Thoracic aorta (tissue), 2 donors: ENCODE data around the gene ANKFN1. TPM values are rescaled to one million over a fixed set of nuclear protein-coding genes. Genes with fewer than 3 reads are reported as not detected.

Source experiments
- ATAC-seq: fragments of 150-250 bp; one replicate; pipeline ENCODE4 v1.8.0; 2017; ENCODE audit warnings: low read depth; ENCODE audit not compliant: insufficient number of reproducible peaks, low FRiP score
- DNase-seq: peaks from one replicate; pipeline ENCODE4 v3.0.0-alpha.2; 2020; ENCODE audit warnings: low spot score
- H3K27ac ChIP-seq, 2 donors: fragments of 200-600 bp; sonication (generic); 1 replicate in 1 of 2; 2 replicates in 1 of 2; pipeline ENCODE4 v1.5.1; 2016; ENCODE audit warnings: mild to moderate bottlenecking in 2 of 2, moderate library complexity in 2 of 2
- H3K27me3 ChIP-seq: fragments of 200-600 bp; sonication (generic); replicated peaks from 2 replicates; pipeline ENCODE4 v1.6.0; 2016; ENCODE audit warnings: mild to moderate bottlenecking; ENCODE audit not compliant: insufficient read depth
- H3K36me3 ChIP-seq: fragments of 200-600 bp; sonication (generic); one replicate; pipeline ENCODE4 v1.5.1; 2016
- H3K4me1 ChIP-seq, 2 donors: fragments of 200-600 bp; sonication (generic); 1 replicate in 1 of 2; 2 replicates in 1 of 2; pipeline versions ENCODE4 v1.5.1 to v1.6.0; 2016; ENCODE audit warnings: low read depth in 2 of 2, mild to moderate bottlenecking in 1 of 2; ENCODE audit not compliant: control insufficient read depth in 1 of 2
- H3K4me3 ChIP-seq: fragments of 200-600 bp; sonication (generic); 2 replicates; pipeline ENCODE4 v1.5.1; 2016; ENCODE audit warnings: mild to moderate bottlenecking
- H3K9me3 ChIP-seq: fragments of 200-600 bp; sonication (generic); 2 replicates; pipeline ENCODE4 v1.5.1; 2016
- total RNA-seq, 2 donors: library from RNA; depleted of rRNA; stranded (reverse); fragments of >200 nt; gene quantifications; one replicate each; pipeline versions ENCODE4 v1.1.0 to v1.2.3, GENCODE V29; 2016
- TF ChIP-seq, protein P1 (sequence below): fragments of 200-600 bp; sonication (generic); IDR thresholded peaks from one replicate; pipeline ENCODE4 v1.5.1; 2019; ENCODE audit warnings: antibody characterized with exemption

The ANKFN1 gene
- total RNA-seq, 2 donors from 2014 or later: 0.68 TPM; not detected in 1

DNA sequence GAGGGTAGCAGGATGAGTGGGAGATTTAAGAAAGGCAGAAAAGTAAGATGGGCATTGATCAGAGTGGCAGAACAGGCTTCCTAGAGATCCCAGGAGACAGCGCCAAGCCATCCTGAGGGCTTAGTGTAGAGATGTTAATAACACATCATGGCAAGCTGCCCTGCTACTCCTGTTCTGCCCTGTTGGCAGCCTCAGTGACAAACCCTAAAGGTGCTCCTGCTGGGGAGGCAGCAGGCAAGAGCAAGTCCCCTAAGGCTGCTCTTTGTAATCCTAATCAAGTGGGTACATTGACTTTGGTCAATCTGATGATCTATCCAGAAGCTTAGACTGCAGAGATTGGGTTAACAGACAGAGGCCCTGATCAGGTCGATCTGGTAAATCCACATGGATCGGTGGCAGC lies 16.3 kb downstream of the ANKFN1 start:
- H3K4me3 ChIP-seq: no peak overlapping the region
- no peak for DNase-seq
- H3K4me1 ChIP-seq: no peaks in the 10 kb centered on the region
- no peak overlapping the region for H3K27ac ChIP-seq
- H3K9me3 ChIP-seq: no peaks in the 10 kb centered on the region
- TF ChIP-seq, protein P1, sequence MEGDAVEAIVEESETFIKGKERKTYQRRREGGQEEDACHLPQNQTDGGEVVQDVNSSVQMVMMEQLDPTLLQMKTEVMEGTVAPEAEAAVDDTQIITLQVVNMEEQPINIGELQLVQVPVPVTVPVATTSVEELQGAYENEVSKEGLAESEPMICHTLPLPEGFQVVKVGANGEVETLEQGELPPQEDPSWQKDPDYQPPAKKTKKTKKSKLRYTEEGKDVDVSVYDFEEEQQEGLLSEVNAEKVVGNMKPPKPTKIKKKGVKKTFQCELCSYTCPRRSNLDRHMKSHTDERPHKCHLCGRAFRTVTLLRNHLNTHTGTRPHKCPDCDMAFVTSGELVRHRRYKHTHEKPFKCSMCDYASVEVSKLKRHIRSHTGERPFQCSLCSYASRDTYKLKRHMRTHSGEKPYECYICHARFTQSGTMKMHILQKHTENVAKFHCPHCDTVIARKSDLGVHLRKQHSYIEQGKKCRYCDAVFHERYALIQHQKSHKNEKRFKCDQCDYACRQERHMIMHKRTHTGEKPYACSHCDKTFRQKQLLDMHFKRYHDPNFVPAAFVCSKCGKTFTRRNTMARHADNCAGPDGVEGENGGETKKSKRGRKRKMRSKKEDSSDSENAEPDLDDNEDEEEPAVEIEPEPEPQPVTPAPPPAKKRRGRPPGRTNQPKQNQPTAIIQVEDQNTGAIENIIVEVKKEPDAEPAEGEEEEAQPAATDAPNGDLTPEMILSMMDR: no peak
- ATAC-seq: no peak
- H3K36me3 ChIP-seq: no peaks in the 10 kb centered on the region
- H3K27me3 ChIP-seq: no peaks in the 10 kb centered on the region

DNA sequence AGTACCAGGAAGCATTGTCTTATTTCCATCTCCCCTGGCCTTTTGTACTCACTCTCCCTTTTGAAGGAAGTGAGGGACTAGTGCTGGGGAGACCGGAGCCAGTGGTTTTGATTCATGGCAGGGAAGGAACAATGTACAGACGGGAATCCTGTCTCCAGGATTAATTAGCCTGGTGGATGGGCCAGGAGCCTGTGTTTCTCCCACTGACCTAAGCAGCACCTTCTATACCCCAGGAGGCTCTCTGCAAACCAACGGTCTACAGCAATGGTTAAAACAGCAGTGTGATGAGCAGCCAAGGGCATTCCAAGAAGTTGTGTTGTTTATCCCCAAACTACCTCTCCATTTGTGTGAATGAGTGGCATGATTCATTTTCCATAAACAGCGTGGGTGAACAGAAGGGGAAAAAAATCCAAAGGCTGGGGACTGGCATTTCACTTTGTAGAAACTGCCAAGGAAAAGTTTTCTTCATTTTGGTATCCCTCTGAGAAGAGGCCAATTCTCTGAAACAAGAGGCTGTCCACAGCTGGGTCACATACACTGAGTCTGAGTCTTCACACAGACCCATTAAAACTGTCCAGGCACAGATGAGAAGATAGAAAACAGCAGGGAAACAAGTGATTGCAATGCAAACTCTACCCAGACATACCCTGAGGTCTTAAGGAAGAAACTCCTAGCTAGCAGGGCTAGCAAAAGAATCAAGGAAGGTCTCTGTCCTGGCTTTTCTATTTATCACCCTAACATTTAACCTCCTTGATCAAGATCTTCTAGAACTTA lies 18.1 kb downstream of the ANKFN1 start:
- no peak overlapping the region for H3K27ac ChIP-seq
- no peak overlapping the region for H3K4me3 ChIP-seq
- H3K9me3 ChIP-seq: no peaks in the 10 kb centered on the region
- no peaks in the 10 kb centered on the region for H3K4me1 ChIP-seq
- no peaks in the 10 kb centered on the region for H3K27me3 ChIP-seq
- DNase-seq (no peak), ATAC-seq (no peak)
- TF ChIP-seq, protein P1: no peak
- no peaks in the 10 kb centered on the region for H3K36me3 ChIP-seq

DNA sequence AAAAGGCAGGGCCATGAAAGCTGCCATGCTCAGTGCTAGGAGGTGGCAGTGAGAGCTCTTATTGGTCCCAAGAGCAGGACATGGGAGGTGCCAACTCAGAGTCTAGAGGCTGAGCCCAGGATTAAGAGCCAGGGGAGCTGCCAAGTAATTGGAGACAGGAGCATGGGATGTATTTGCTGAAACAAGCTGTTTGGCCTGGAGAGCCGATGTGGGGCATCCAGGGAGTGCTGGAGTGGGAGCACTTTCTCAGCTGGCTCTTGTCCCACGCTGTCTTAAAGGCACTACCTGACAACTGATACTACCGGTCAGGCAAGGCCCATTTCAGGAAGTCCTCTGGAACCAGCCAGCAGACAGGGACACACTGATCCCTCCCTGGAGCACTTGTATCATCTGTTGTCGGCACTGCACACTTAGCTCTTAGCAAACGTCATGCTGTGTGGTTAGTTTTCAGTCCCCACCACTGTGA lies 19.3 kb downstream of the ANKFN1 start:
- Histone ChIP-seq H3K4me1 (no peaks in the 10 kb centered on the region), H3K4me3 (no peak overlapping the region), H3K27me3 (no peaks in the 10 kb centered on the region), H3K27ac (no peak overlapping the region), H3K36me3 (no peaks in the 10 kb centered on the region), H3K9me3 (no peaks in the 10 kb centered on the region)
- DNase-seq: no peak
- TF ChIP-seq, protein P1: no peak
- ATAC-seq: no peak

DNA sequence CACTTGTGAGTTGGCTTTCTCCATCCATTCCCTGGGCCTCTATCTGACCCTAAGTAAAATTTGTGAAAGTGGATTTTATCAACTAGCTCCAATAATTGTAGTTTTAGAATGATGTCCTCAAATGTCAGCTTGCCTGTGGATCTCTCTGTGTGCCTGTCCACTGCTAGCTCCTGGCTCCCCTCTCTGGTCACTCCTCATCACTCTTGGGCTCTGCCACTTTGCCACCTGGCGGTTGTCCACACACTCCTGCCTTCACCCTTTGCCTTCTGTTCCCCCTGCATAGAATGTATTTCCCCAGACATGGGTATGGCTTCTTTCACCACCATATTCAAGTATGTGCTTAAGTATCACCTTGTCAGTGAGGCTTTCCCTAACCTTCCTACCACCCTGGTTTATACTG lies 19.8 kb downstream of the ANKFN1 start:
- TF ChIP-seq, protein P1: no peak
- Histone ChIP-seq H3K9me3 (no peaks in the 10 kb centered on the region), H3K36me3 (no peaks in the 10 kb centered on the region), H3K27ac (no peak overlapping the region), H3K27me3 (no peaks in the 10 kb centered on the region), H3K4me1 (no peaks in the 10 kb centered on the region), H3K4me3 (no peak overlapping the region)
- DNase-seq (no peak), ATAC-seq (no peak)

DNA sequence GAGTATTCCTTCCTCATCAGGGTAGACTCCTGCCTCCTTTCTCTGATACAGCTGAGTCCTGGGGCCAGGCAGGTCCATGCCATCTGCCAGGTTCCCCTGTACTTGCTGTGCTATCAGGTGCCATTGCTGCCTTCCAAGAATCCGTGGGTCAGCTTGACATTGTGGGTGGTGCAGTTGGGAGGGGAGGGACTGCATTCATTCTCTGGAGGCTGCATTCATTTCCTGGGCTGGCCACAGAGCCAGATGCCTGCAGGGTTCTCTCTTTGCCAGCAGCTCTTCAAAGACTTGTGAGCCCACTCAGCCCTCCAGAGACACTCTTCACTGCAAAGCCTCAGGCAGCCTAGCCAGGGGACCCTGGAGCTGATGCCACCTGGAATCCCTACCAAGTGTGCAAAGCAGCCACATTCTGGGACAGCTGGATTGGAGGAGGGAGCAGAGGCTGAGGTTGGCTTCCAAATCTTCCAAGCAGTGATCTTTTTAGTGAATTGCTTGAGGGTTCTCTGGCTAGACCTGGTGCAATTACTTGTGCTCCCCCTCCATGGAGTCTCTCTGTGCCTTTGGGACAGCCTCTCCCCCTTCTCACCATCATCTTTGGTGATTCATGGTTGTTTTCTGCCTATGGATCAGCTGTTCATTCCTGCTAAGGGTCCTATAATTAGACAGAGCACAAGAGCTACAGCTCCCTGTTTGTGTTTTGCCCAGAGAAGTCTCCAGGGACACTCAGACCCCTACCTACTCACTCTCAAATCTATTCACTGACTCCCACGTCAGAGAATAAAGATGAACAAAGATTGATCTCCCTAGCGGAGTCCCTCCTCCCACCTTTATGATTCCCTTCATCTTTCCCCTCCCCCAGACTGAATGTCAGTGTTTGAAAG lies 20.9 kb downstream of the ANKFN1 start:
- H3K27me3 ChIP-seq: no peaks in the 10 kb centered on the region
- no peak for ATAC-seq
- TF ChIP-seq, protein P1: no peak
- DNase-seq: no peak
- no peaks in the 10 kb centered on the region for H3K4me1 ChIP-seq
- no peak overlapping the region for H3K4me3 ChIP-seq
- H3K27ac ChIP-seq: no peak overlapping the region
- no peaks in the 10 kb centered on the region for H3K36me3 ChIP-seq
- no peaks in the 10 kb centered on the region for H3K9me3 ChIP-seq
